Measurements from ENCODE around the gene PIP5K1C.

DNA sequence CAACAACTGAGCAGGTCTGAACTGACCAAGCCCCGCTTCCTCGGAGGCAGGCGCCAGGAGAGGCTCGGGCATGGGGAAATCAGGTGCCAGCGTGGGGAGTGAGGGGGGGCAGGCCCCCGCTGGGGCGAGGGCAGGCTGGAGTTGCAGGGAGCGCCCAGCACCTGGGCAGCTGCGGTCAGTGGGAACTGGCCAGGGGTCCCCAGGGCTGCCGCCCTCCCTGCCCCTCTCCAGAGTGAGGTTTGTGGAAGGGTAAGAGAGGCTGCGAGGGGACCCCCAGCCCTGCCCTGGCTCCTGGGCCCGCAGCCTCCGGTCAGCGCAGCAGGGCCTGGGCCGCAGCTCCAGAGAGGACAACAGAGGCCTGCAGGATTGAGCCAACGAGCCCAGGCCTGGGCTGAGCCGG, 32.5 kb downstream of the PIP5K1C start:
- TF ChIP-seq, protein P1, sequence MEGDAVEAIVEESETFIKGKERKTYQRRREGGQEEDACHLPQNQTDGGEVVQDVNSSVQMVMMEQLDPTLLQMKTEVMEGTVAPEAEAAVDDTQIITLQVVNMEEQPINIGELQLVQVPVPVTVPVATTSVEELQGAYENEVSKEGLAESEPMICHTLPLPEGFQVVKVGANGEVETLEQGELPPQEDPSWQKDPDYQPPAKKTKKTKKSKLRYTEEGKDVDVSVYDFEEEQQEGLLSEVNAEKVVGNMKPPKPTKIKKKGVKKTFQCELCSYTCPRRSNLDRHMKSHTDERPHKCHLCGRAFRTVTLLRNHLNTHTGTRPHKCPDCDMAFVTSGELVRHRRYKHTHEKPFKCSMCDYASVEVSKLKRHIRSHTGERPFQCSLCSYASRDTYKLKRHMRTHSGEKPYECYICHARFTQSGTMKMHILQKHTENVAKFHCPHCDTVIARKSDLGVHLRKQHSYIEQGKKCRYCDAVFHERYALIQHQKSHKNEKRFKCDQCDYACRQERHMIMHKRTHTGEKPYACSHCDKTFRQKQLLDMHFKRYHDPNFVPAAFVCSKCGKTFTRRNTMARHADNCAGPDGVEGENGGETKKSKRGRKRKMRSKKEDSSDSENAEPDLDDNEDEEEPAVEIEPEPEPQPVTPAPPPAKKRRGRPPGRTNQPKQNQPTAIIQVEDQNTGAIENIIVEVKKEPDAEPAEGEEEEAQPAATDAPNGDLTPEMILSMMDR (IDR thresholded peaks at IDR 0.05; ENCODE audit: insufficient read depth, low read length, poor library complexity, severe bottlenecking): no peak
- TF ChIP-seq EZH2phosphoT487 (conservative IDR thresholded peaks at IDR 0.05; ENCODE audit: low read length): no peak
